ENCODE results near the gene HSD17B7.

- no peak for TF ChIP-seq EZH2 (IDR thresholded peaks at IDR 0.05; ENCODE audit: borderline replicate concordance, insufficient read depth, low read length, poor library complexity, severe bottlenecking)
- no peak for TF ChIP-seq CTCF (IDR thresholded peaks at IDR 0.05; ENCODE audit: poor library complexity, severe bottlenecking)
- TF ChIP-seq EP300 (conservative IDR thresholded peaks at IDR 0.05; ENCODE audit: poor library complexity, severe bottlenecking): no peak
- TF ChIP-seq RAD21 (conservative IDR thresholded peaks at IDR 0.05): no peak
- no peak for TF ChIP-seq REST (IDR thresholded peaks at IDR 0.05; ENCODE audit: borderline replicate concordance)
- TF ChIP-seq POLR2AphosphoS5 (IDR thresholded peaks at IDR 0.05): no peak
- TF ChIP-seq MXI1 (conservative IDR thresholded peaks at IDR 0.05; ENCODE audit: poor library complexity, severe bottlenecking): no peak
Measured at GRCh38 chr1:162765788-162766187, 24.7 kb upstream of the HSD17B7 start.

Data from neural cell (in vitro differentiated cells).